GM19240 (cell line): ENCODE data around the gene SNCAIP.
"Not testable (repeated sequence)": the region's sequence is repeated elsewhere in the genome, so short reads cannot be mapped to it uniquely, and the experiment has no call there.

Experiments used
- DNase-seq: peaks from one replicate; pipeline ENCODE4 v3.0.0; 2011; ENCODE audit warnings: low spot score; ENCODE audit not compliant: insufficient read length

The SNCAIP gene

DNA sequence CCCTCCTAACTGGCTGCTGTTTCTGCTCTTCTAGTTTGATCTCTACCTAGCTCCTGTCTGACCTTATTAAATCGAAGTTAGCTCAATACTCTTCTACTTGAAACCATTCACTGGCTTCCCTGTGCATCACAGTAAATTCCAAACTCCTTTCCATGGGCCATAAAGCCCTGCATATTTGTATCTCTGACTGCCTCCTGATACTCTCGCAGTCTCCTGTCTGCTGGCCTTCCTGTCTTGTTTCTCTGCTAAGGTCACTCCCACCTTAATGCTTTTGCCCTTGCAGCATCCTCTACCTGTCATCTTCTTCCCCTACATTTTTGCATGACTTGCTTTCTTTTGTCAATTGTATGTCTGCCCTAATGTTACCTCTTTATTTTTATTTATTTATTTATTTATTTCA is 44.8 kb downstream of the SNCAIP start:
- no peak for DNase-seq

DNA sequence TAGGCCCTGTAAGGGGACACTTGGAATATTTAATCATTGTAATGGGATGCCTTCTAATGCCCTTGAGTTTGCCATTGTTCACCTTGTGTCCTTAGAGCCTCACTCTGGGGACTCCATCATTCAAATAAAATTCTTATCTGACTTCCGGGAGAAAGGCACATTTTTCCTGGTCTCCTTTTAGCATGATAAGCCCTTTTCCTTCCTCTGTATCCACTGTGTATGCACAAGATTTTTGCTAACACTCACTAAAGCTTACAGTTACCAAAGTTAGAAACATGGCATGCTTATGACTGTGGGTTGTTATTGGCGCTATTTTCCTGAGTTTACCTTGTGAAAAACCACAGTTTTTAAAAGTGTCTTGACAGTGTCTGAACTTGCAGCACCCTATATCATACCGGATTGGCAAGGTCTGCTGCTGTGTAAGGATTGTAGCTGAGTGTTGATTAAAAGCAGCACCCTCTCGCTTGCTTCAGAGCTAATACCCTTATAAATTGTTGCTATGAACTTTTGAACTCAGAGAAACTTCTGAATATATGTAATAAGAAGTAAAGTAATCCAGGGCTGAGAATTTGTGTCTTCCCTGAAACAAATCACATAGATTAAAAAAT is 46.4 kb downstream of the SNCAIP start:
- no peak for DNase-seq

- DNase-seq, result no peak
Measured at GRCh38 chr5:122362361-122362760, 50.3 kb downstream of the SNCAIP start.

GRCh38 chr5:122363623-122364022 is 51.6 kb downstream of the SNCAIP start:
- DNase-seq, result no peak

GRCh38 chr5:122366501-122366900 is 54.5 kb downstream of the SNCAIP start:
- no peak for DNase-seq

GRCh38 chr5:122367456-122367855 is 55.4 kb downstream of the SNCAIP start:
- no peak for DNase-seq

- no peak for DNase-seq
Measured at GRCh38 chr5:122368510-122369251, 56.6 kb downstream of the SNCAIP start.

GRCh38 chr5:122369253-122369815 is 57.3 kb downstream of the SNCAIP start:
- no peak for DNase-seq

- DNase-seq, result no peak
Measured at GRCh38 chr5:122371511-122372151, 59.6 kb downstream of the SNCAIP start.

- no peak for DNase-seq
Measured at GRCh38 chr5:122374110-122374509, 62.1 kb downstream of the SNCAIP start.

GRCh38 chr5:122375801-122376200 is 63.8 kb downstream of the SNCAIP start:
- DNase-seq, result no peak

- DNase-seq, result no peak
Measured at GRCh38 chr5:122376250-122376649, 64.2 kb downstream of the SNCAIP start.

DNA sequence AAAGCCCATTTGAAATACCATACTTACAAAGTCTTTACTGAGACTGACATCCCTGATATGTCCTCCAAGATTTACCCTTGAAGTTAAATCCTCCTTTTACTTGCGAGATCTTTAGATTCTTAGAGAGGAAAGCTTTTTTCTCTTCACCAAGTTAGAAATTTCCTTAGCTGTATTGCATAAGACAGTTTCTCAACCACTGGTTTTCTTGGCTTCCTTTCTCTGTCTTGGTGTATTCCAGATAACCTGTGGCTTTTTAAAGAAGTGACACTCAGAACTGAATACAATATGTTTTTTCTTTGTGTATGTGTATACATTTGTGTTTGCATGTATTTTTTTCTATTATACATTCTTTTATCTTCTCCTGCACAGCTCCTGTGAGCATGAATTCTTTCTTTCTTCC is 65.0 kb downstream of the SNCAIP start:
- DNase-seq, result no peak

DNA sequence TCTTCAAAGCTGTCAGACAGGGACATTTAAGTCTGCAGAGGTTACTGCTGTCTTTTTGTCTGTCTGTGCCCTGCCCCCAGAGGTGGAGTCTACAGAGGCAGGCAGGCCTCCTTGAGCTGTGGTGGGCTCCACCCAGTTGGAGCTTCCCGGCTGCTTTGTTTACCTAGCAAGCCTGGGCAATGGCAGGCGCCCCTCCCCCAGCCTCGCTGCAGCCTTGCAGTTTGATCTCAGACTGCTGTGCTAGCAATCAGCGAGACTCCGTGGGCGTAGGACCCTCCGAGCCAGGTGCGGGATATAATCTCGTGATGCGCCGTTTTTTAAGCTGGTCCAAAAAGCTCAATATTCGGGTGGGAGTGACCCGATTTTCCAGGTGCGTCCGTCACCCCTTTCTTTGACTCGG is 70.9 kb downstream of the SNCAIP start:
- not testable (repeated sequence) for DNase-seq

- DNase-seq, result no peak
Measured at GRCh38 chr5:122384739-122385235, 72.8 kb downstream of the SNCAIP start.

GRCh38 chr5:122385286-122385685 is 73.2 kb downstream of the SNCAIP start:
- no peak for DNase-seq

GRCh38 chr5:122385808-122386207 is 73.8 kb downstream of the SNCAIP start:
- no peak for DNase-seq

DNA sequence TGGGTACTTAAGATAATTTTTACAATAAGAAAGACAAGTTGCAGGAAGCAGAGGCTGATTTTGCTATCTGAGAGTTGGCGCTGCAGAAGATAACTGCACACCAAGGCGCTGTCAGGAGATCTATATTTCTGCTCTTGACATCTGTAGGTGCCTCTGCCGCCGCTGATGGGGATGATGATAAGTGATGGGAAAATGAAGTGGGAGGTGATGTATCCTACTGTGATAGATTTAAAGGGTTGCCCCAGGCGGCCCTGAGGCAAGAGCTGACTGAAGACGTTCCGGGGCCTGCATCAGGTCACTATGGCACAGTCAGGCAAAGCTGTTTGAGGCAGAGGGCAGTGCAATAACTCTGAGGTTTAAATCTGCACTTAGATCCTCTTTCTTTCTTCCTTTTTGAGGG is 78.1 kb downstream of the SNCAIP start:
- no peak for DNase-seq

GRCh38 chr5:122390694-122391093 is 78.7 kb downstream of the SNCAIP start:
- no peak for DNase-seq

GRCh38 chr5:122391621-122392020 is 79.6 kb downstream of the SNCAIP start:
- DNase-seq, result no peak

DNA sequence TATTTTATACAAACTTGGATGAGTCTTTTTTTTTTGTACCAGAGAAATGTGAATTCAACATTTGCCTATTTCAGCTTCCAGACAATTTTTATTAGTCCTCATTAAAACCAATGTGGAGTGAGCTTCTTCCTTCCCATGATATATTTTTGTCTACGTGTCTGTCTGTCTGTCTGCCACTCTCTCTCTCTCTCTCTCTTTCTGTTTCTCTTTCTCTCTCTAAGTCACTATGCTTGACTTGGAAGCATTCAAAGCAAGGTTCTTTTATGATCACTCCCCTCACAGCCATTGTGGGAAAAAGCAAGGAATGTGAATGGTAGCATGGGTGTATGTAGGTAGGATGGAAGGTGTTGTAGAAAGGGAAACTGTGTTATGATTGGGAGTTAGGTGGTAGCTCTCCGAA is 80.2 kb downstream of the SNCAIP start:
- DNase-seq, result no peak

- no peak for DNase-seq
Measured at GRCh38 chr5:122392824-122393223, 80.8 kb downstream of the SNCAIP start.
